Inflammatory macrophage (primary cell): ENCODE results near the gene AGAP1.
A peak's percentile ranks its signal among the peaks of the same experiment; 100 is the strongest.

ENCODE experiments used
- DNase-seq, 2 donors: peaks; one replicate each; pipeline ENCODE4 v3.0.0-alpha.2; 2020 to 2022

AGAP1 gene

DNA sequence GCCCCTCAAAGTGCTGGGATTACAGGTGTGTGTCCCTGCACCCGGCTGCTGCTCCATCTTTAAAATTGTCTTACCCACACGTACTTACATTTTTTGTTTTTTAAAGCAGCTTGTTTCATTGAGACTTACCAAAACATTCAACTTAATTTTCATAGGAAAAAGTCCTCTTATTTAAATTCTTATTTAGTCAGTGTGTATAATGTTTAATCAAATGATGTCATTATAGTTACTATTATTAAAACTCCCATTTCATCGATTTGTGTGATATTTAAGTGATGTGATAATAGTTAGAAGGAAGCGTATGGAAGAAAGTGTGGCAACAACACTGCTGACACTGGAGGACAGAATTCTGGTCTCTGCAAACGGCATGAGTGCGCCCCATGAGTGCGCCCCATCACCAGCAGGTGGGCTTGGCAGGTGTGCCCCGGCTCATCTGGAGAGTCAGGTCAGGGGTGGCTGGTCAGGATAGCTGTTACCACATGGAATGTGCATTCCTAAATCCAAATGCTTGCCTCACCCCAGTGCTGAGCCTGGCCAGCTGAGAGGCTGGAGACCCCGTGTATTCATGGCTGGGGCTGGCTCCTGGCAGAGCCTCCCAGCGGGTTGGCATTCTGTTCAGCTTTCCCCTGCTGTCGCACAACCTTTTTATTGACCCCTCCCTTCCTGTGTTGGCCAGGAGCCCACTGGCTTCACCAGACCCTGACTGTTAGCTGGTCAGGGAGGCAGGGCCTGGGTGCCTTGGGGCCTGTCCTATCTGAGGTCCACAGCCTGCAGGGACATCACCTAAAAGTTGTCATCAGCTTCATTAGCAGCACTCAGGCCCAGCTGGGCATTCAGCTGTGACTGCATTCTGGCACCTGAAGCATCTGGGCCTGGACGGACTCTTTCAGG lies 79.7 kb downstream of the AGAP1 start:
- DNase-seq: no peak

- DNase-seq: no peak
Observed at GRCh38 chr2:235575431-235575830, 81.6 kb downstream of the AGAP1 start.

DNA sequence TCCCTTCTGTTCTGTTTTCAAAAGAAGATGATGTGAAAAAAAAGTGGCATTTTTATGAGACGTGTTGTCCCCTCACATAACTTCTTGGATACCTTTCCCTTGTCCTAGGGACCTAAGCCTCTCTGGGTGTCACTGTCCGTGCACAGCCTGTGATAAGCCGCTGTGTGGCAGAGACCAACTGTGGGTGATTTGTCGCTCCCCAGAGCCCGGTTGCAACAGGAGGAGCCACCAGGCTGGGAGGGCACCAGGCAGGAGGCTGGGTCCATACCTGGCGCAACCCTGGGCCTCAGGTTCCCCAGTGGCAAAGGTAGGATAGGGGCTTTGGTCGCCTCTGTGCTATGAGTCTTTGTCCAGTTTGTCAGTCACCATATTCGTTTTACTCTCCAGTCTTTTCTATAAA lies 82.1 kb downstream of the AGAP1 start:
- DNase-seq: no peak

DNA sequence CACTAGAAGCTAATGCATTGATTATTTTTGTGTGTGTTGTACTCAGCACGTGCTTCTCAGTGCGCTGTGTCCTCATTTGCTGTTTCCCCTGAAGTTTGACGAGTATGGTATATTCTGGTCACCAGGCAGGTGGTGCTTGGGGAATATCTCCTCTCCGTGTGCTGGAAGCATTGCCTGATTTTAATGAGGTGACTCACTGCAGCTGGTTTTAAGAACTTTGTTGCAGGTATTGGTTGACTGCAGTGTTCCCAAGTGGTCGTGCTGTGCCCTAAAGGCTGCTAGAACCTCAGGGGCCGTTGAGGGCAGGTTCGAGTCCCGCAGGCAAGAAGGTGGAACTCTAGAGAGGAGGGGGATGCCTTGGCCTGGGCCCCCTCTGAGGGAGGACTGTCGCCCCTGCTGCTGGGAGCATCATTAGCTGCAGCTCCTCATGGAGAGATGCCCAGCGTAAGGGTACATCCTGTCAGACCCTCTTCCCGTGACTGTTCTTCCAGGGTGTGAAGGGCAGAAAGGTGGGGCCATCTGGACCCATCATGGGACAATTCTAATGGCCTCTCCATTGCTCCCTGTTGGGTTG lies 82.6 kb downstream of the AGAP1 start:
- DNase-seq: no peak

DNA sequence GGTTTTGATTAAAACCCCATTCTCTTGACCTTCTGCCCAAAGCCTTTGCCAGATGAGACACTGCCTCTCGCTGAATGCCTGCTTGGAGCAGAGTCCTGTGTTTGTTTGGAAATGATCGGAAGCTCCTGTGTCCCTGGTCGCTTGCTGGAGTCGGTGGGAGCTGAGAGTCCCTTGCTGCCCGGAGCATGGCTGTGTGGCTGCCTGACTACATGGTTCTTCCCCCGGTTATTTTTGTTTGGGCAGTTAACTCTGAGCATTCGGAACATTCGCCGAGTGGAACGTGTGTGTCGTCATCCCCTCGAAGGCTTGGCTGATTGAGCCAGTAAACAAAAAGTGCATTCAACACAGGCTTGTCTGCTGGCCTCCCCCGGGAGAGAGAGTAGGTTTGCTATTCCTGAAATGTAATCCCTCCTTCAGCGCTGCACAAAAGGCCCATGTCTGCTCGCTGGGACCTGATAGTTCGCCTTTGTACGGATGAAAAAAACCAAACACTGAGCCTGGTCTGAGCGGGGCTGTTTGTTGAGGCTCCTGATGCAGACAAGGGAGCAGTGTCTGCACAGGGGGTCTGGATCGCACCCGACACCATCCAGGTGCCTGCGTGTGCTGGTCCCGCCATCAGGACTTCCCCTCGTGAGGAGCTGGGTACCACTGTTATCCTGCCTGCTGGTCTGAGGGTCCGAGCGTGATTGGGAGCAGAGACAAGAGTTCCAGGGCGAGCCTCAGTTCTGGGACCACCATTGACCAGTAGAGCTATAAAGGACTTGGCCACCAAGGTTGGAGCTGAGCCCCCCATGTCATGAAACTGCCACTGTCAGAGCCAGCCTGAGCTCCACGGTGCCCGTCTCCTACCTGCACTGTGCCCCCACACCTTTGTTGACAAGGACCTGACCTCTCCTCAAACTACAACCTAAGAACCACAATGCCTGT lies 83.8 kb downstream of the AGAP1 start:
- no peak for DNase-seq

DNA sequence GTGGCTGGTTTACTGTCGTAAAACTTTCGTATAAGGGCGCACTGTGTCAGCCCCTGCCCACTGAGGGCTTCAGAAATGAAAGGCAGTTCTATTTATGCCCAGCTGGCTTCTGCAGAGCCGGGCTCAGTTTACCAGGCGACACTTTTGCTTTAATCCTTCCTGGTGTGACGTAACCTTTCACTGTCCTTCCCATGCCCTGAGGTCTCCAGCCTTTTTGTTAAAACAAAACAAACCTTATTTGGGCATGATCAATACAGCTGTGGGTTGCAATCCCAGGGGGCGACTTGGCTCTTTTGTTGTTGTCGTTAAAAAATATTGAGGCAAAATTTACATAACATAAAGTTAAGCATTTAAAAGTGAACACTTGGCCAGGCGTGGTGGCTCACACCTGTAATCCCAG lies 85.3 kb downstream of the AGAP1 start:
- no peak for DNase-seq

DNA sequence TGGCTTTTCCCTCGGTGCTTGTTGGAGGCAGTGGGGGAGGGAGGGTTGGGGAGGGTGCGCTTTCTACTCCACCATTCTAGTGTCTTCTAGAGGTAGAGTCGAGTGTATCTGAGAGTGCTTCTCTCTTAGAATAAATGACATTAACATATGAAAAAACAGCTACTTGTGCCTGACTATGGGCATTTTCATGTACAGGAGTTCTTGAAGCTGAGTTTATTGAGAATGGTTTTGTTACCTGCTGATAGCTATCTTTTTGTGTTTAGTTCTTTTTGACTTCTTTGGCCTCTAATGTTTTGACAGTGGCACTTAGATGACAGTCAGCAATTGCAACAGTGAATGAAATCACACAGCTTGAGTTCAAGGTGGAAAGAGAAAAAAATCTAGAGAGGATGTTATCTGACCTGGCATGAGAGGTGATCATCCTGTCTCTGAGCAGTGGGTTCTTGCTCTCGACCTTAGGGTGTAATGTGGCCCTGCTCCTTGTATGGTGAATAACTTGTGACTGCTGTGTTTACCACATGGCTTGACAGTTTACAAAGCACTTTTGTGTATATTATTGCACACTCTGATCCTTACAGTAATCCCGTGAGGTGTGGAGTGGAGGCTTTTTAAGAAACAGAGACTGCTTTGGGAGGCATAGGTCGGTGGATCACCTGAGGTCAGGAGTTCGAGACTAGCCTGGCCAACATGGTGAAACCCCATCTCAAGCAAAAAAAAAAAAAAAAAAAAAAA lies 86.7 kb downstream of the AGAP1 start:
- DNase-seq: no peak

DNA sequence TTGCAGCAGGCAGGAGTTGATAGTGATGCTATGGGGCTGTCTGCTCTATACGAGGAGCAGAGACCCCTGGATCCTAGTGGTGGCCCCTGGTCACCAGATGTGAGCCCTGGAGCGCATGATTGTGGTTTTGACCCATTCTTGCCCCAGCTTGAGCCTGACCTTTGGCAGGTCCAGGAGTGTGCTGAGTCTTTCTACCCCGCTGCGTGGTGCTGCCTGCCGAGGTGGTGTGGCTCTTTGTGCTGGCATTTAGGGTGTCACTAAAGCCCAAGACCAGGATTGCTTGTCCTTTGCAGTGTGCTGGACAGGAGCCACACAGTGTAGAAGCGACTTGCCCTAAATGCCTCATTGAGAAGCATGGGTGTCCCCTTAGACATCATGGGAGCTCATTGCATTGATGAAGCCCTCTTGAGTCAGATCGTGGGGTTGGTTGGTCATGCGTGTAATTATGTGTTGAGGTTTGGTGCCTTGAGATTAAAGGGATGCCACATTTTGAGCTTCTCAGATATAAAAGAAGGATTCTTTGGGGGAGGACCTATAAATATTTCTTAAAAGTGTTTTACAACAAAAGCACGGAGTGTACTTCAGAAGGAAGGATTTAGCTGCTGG lies 88.3 kb downstream of the AGAP1 start:
- DNase-seq: no peak

GRCh38 chr2:235582729-235583128 lies 88.9 kb downstream of the AGAP1 start:
- no peak for DNase-seq

DNA sequence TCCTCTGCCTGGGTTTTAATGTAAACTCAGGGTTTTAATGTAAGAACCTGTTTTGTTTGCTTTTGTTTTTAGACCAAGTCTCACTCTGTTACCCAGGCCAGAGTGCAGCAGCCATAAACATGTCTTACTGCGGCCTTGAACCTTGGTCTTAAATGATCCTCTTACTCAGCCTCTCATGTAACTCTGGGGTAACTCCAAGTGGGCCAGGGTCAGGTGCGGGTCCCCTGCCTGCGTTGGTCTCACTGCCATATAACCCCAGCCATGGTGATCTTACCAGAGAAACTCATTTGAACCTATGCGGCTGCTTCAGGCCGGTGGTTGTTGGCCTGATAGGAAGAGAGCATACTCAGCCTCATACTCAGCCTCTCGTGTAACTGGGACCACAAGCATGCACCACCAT lies 89.3 kb downstream of the AGAP1 start:
- no peak for DNase-seq

DNA sequence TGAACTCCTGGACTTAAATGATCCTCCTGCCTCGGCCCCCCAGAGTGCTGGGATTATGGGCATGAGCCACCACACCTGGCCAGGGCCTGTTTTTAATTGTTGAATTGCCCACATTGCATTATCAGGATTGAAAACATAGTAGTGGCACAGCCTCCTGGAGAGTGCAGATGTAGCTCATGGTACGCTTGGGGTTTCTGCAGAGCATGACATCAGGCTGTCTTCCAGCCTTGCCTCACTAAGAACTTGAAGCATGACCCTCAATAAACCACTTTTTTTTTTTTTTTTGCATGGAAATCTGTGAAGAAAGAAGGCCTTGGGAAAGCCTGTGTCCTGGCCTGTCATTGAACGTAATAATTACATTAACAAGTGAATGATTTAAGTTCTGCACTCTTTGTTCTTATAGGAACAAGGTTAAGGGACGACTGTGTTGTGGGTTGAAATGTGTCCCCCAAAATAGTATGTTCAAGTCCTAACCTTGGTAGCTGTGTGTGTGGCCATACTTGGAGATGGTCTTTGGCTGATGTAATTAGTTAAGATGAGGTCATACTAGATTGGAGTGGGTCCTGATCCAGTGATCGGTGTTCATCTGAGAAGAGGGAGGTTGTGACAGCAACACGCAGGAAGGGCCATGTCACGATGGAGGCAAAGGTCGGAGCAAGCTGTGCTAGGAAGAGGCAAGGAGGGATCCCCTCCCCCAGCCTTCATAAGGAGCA lies 90.2 kb downstream of the AGAP1 start:
- DNase-seq: no peak

GRCh38 chr2:235584638-235585007 lies 90.8 kb downstream of the AGAP1 start:
- DNase-seq: no peak

DNA sequence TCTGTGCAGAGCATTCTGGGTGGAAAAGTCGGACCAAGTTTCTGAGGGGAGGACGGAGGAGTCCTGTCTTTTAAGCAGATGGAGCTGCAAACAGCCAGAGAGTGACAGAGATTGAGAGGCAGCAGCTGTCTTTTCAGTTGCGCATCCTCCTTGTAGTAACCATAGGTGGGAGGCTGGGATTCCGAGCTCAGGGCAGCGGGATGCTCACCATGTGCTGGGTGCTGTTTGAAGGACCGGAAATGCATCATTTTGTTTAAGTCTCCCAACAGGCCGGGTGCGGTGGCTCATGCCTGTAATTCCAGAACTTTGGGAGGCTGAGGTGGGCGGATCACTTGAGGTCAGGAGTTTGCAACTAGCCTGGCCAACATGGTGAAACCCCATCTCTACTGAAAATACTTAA lies 93.4 kb downstream of the AGAP1 start:
- no peak for DNase-seq

DNA sequence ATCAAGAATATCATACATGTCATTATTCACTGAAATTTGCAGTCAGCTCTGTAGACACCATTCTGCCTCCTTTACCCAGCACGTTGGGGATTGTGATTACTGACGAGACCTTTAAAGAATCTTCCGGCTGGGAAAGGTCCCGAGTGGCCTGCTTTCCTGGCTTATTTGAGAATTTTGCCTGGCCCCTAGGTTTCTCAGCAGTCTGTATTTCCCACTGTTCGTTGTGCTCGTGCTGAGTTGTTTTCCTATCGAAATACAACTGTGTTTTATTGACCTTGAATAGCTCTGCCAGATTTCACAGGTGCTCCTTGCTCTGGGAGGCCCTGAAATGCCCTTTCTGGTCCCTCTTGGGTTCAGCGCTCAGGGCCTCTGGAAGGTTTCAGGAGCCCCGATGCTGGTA lies 94.9 kb downstream of the AGAP1 start:
- no peak for DNase-seq

- DNase-seq: no peak
Observed at GRCh38 chr2:235591231-235591730, 97.4 kb downstream of the AGAP1 start.

DNA sequence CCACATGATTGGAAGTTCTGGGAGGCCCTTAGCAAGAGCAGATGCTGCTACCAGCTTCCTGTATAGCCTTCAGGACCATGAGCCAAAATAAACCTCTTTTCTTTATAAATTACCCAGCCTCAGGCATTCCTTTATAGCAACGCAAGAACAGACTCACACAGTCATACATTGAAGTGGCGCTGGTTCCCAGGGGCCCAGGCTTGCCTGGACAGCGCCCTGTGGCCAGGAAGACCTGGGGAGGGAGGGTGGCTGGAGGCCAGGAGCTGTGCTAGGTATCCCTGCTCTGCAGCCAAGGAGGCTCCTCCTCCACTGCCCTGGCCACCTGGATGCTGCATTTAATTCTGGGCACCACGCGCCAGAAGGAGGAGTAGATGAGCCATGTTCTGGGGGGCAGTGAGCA lies 98.1 kb downstream of the AGAP1 start:
- no peak for DNase-seq

GRCh38 chr2:235592430-235592829 lies 98.6 kb downstream of the AGAP1 start:
- DNase-seq: no peak

DNA sequence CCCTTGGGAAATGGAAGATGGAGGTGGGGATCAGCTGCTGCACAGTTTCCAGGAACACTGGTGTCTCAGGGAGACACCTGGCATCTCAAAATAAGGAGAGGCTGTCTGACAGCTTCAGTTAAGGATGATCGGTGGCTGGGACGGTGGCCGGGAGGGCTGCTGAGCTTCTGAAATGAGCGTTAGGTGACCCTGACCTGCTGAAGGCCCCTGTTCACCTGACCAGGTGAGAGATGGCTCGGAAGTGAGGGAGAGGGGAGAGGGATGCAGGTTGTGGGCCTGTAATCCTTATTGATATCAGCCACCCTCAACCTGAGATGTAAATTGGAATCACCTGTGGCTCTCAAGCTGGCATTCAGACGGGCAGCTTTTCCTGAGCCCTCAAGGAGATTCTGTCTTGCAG lies 99.0 kb downstream of the AGAP1 start:
- DNase-seq: no peak

DNA sequence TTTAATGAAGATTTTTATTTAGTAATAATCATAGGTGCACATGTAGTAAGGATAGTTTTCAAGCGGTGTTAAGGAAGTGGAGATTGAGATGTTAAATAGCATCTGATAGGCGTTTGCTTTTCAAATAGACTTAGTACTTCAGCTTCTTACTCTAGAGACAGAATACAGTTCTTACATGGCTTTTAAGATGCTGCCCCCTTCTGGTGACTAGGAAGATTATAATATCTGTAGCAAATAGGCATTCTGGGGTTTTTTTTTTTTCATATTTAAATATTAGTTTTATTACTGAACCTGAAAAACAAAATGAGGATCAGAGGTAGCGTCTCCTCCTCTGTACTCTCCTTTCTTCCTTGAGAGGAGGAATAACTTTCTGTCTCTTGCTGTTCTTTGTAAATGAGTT lies 100.2 kb downstream of the AGAP1 start:
- DNase-seq: peak; percentile 31

DNA sequence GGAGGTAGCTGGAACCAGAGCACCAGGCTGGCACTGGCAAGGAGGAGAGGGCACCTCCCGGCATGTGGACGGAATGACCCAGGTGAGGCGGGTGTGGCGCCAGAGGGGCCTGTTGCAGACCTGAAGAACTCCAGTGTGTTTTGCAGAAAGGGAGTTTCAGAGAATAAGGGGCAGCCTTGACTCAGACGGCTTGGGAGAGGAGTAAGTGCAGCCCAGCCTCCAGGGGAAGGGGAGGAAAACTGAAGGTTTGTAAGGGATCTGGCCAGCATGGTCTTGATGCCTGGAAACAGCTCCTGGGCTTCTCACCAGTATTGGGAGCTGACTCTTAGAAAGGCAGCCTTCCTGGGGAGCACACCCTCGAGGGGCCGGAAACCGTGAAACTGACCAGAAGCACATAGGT lies 101.1 kb downstream of the AGAP1 start:
- no peak for DNase-seq

DNA sequence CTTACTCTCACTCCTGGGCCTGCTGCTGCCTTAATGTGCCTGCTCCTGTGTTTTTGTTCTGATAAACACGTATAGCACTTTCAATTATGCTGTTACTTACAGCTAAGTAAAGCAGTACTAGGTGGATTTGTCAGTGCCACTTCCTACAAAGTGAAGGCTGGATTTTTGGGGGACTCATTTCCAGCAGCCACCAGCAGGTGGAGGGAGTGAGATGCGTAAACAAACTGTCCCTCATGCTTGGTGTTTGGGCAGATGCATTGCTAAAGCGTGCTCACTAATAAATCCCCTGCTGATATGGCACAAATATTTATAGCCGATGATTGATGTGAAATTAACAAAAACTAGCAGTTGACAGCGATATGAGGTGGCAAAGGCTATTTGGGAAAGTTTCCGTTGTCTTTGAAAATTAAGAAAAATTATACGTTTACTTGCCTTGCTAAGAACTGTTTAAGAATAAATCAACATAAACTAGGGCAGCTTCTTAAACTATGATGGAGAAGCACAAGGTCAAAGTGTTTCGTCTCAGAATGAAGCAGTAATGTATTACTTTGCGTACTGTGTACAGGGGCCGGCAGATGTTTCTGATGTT lies 101.7 kb downstream of the AGAP1 start:
- peak; percentile 45 to 60 for DNase-seq
